Activated CD4-positive, alpha-beta memory T cell treated with anti-CD3 and anti-CD28 coated beads for 36 hours (primary cell): ENCODE results near the gene INTS6L. TPM values are rescaled to one million over a fixed set of nuclear protein-coding genes. Genes with fewer than 3 reads are reported as not detected.

Source experiments
- CTCF ChIA-PET: fragments of 350-600 bp; sonication (Branson Sonifier 250); formaldehyde crosslinking; loops from one replicate; lab custom pipeline; 2021; ENCODE audit warnings: antibody characterized with exemption, inconsistent platforms; lab: Charles Lee
- POLR2A ChIA-PET: fragments of 350-600 bp; sonication (Branson Sonifier 250); formaldehyde crosslinking; loops from one replicate; lab custom pipeline; 2021; ENCODE audit warnings: antibody characterized with exemption; lab: Charles Lee
- DNase-seq: peaks from one replicate; pipeline ENCODE4 v3.0.0-alpha.2; 2020
- H3K27ac Mint-ChIP-seq: one replicate; pipeline ENCODE4 v1.8.0; 2021; ENCODE audit warnings: mixed read lengths
- H3K27me3 Mint-ChIP-seq: one replicate; pipeline ENCODE4 v1.8.0; 2021; ENCODE audit warnings: mixed read lengths
- H3K36me3 Mint-ChIP-seq: one replicate; pipeline ENCODE4 v1.8.0; 2021; ENCODE audit warnings: mixed read lengths
- H3K4me1 Mint-ChIP-seq: one replicate; pipeline ENCODE4 v1.8.0; 2021; ENCODE audit warnings: low read depth, mixed read lengths
- H3K4me3 Mint-ChIP-seq: one replicate; pipeline ENCODE4 v1.8.0; 2021; ENCODE audit warnings: mild to moderate bottlenecking, mixed read lengths
- H3K9me3 Mint-ChIP-seq: one replicate; pipeline ENCODE4 v1.8.0; 2021; ENCODE audit warnings: mixed read lengths
- intact Hi-C: fragments of 100-400 bp; cut with micrococcal nuclease; formaldehyde crosslinking; loops from one replicate; pipeline ENCODE4 v1.15.1; 2023
- total RNA-seq, 2 experiments: library from RNA; stranded (reverse); gene quantifications; one replicate each; pipeline ENCODE4 v1.2.3, GENCODE V29; 2021

Gene INTS6L
- total RNA-seq, 2 experiments from 2014 or later, result 21.2 to 22.7 TPM

- DNase-seq, result no peak
- CTCF ChIA-PET, result no interaction called here
- intact Hi-C loops, result no loop called here
- no peaks in the 10 kb centered on the region for H3K27me3 Mint-ChIP-seq
- peaks cover 55% of the 10 kb centered on the region for H3K4me1 Mint-ChIP-seq
- H3K36me3 Mint-ChIP-seq, result peaks cover 3% of the 10 kb centered on the region
- H3K9me3 Mint-ChIP-seq, result no peaks in the 10 kb centered on the region
- H3K4me3 Mint-ChIP-seq, result no peak overlapping the region
- no peak overlapping the region for H3K27ac Mint-ChIP-seq
- POLR2A ChIA-PET, result interaction anchor here (1.1 kb wide), 1 partner anchor 10 kb away, joined by 4 read pairs; no protein-coding TSS in a partner anchor
These were observed 11.4 kb downstream of the INTS6L start for GRCh38 chrX:135531813-135532212.

GRCh38 chrX:135535077-135535940, 14.8 kb downstream of the INTS6L start:
- Mint-ChIP-seq H3K4me3 (no peak overlapping the region), H3K36me3 (peaks cover 5% of the 10 kb centered on the region), H3K4me1 (peaks cover 62% of the 10 kb centered on the region), H3K27me3 (no peaks in the 10 kb centered on the region), H3K9me3 (no peaks in the 10 kb centered on the region), H3K27ac (no peak overlapping the region)
- intact Hi-C loops, result no loop called here
- no peak for DNase-seq
- ChIA-PET POLR2A (no interaction called here), CTCF (no interaction called here)

GRCh38 chrX:135536877-135537276, 16.4 kb downstream of the INTS6L start:
- Mint-ChIP-seq H3K36me3 (peaks cover 2% of the 10 kb centered on the region), H3K27me3 (no peaks in the 10 kb centered on the region), H3K9me3 (no peaks in the 10 kb centered on the region), H3K27ac (peak overlapping the region; percentile 76), H3K4me1 (peaks cover 49% of the 10 kb centered on the region), H3K4me3 (no peak overlapping the region)
- intact Hi-C loops, result loop anchor here (1.0 kb wide), 1 partner anchor 15 kb away; no protein-coding TSS in a partner anchor
- DNase-seq, result no peak
- ChIA-PET POLR2A (no interaction called here), CTCF (interaction anchor here (0.8 to 1.1 kb wide), 2 partner anchors 19 to 52 kb away, joined by 3 read pairs; no protein-coding TSS in a partner anchor)

GRCh38 chrX:135541351-135541750, 20.9 kb downstream of the INTS6L start:
- Mint-ChIP-seq H3K27me3 (no peaks in the 10 kb centered on the region), H3K4me1 (peaks cover 46% of the 10 kb centered on the region), H3K9me3 (no peaks in the 10 kb centered on the region), H3K36me3 (peaks cover 5% of the 10 kb centered on the region), H3K4me3 (no peak overlapping the region), H3K27ac (no peak overlapping the region)
- CTCF ChIA-PET, result no interaction called here
- no peak for DNase-seq
- intact Hi-C loops, result loop anchor here (10.0 kb wide), 1 partner anchor 57 kb away; no protein-coding TSS in a partner anchor
- POLR2A ChIA-PET, result no interaction called here

- Mint-ChIP-seq H3K27ac (no peak overlapping the region), H3K4me3 (no peak overlapping the region), H3K27me3 (no peaks in the 10 kb centered on the region), H3K9me3 (no peaks in the 10 kb centered on the region), H3K36me3 (peaks cover 10% of the 10 kb centered on the region), H3K4me1 (peaks cover 32% of the 10 kb centered on the region)
- CTCF ChIA-PET, result interaction anchor here (1.5 to 2.1 kb wide), 3 partner anchors 9 to 28 kb away, joined by 3 to 6 read pairs (median 4); no protein-coding TSS in a partner anchor
- no peak for DNase-seq
- POLR2A ChIA-PET, result no interaction called here
- intact Hi-C loops, result loop anchor here (1.0 to 10.0 kb wide), 2 partner anchors 21 to 58 kb away; no protein-coding TSS in a partner anchor
These were observed 22.7 kb downstream of the INTS6L start for GRCh38 chrX:135543172-135543571.

GRCh38 chrX:135543924-135544323, 23.5 kb downstream of the INTS6L start:
- H3K36me3 Mint-ChIP-seq, result peaks cover 8% of the 10 kb centered on the region
- peak; percentile 35 for DNase-seq
- ChIA-PET CTCF (interaction anchor here (1.0 to 2.1 kb wide), 7 partner anchors 8 to 64 kb away, joined by 3 to 6 read pairs (median 3); no protein-coding TSS in a partner anchor), POLR2A (no interaction called here)
- H3K9me3 Mint-ChIP-seq, result no peaks in the 10 kb centered on the region
- no peaks in the 10 kb centered on the region for H3K27me3 Mint-ChIP-seq
- no peak overlapping the region for H3K4me3 Mint-ChIP-seq
- H3K27ac Mint-ChIP-seq, result no peak overlapping the region
- intact Hi-C loops, result loop anchor here (1.0 to 10.0 kb wide), 2 partner anchors 20 to 59 kb away; no protein-coding TSS in a partner anchor
- H3K4me1 Mint-ChIP-seq, result peaks cover 26% of the 10 kb centered on the region

- CTCF ChIA-PET, result interaction anchor here (0.8 to 2.1 kb wide), 8 partner anchors 8 to 64 kb away, joined by 3 to 6 read pairs (median 3); no protein-coding TSS in a partner anchor
- peak overlapping the region; percentile 65 for H3K27ac Mint-ChIP-seq
- no peaks in the 10 kb centered on the region for H3K9me3 Mint-ChIP-seq
- peaks cover 8% of the 10 kb centered on the region for H3K36me3 Mint-ChIP-seq
- H3K4me3 Mint-ChIP-seq, result no peak overlapping the region
- POLR2A ChIA-PET, result no interaction called here
- DNase-seq, result no peak
- intact Hi-C loops, result loop anchor here (10.0 kb wide), 1 partner anchor 60 kb away; no protein-coding TSS in a partner anchor
- no peaks in the 10 kb centered on the region for H3K27me3 Mint-ChIP-seq
- H3K4me1 Mint-ChIP-seq, result peaks cover 21% of the 10 kb centered on the region
These were observed 24.0 kb downstream of the INTS6L start for GRCh38 chrX:135544338-135544948.

- no peak overlapping the region for H3K4me3 Mint-ChIP-seq
- ChIA-PET POLR2A (no interaction called here), CTCF (no interaction called here)
- DNase-seq, result no peak
- H3K9me3 Mint-ChIP-seq, result no peaks in the 10 kb centered on the region
- peaks cover 15% of the 10 kb centered on the region for H3K36me3 Mint-ChIP-seq
- H3K4me1 Mint-ChIP-seq, result peaks cover 18% of the 10 kb centered on the region
- no peak overlapping the region for H3K27ac Mint-ChIP-seq
- no peaks in the 10 kb centered on the region for H3K27me3 Mint-ChIP-seq
- intact Hi-C loops, result loop anchor here (10.0 kb wide), 1 partner anchor 63 kb away; no protein-coding TSS in a partner anchor
These were observed 27.3 kb downstream of the INTS6L start for GRCh38 chrX:135547767-135548166.

GRCh38 chrX:135549519-135549918, 29.1 kb downstream of the INTS6L start:
- peaks cover 20% of the 10 kb centered on the region for H3K36me3 Mint-ChIP-seq
- no peaks in the 10 kb centered on the region for H3K9me3 Mint-ChIP-seq
- no peak for DNase-seq
- peaks cover under 1% of the 10 kb centered on the region for H3K4me1 Mint-ChIP-seq
- no peak overlapping the region for H3K4me3 Mint-ChIP-seq
- H3K27ac Mint-ChIP-seq, result no peak overlapping the region
- CTCF ChIA-PET, result no interaction called here
- no peaks in the 10 kb centered on the region for H3K27me3 Mint-ChIP-seq
- POLR2A ChIA-PET, result no interaction called here
- intact Hi-C loops, result loop anchor here (10.0 kb wide), 1 partner anchor 65 kb away; no protein-coding TSS in a partner anchor

GRCh38 chrX:135556055-135556454, 35.6 kb downstream of the INTS6L start:
- Mint-ChIP-seq H3K27ac (no peak overlapping the region), H3K4me3 (no peak overlapping the region), H3K9me3 (no peaks in the 10 kb centered on the region), H3K27me3 (no peaks in the 10 kb centered on the region), H3K4me1 (no peaks in the 10 kb centered on the region), H3K36me3 (peaks cover 23% of the 10 kb centered on the region)
- CTCF ChIA-PET, result no interaction called here
- POLR2A ChIA-PET, result no interaction called here
- no peak for DNase-seq
- intact Hi-C loops, result no loop called here

GRCh38 chrX:135557344-135557743, 36.9 kb downstream of the INTS6L start:
- no peak overlapping the region for H3K4me3 Mint-ChIP-seq
- ChIA-PET POLR2A (no interaction called here), CTCF (no interaction called here)
- no peak overlapping the region for H3K27ac Mint-ChIP-seq
- H3K36me3 Mint-ChIP-seq, result peaks cover 25% of the 10 kb centered on the region
- peaks cover 2% of the 10 kb centered on the region for H3K9me3 Mint-ChIP-seq
- intact Hi-C loops, result no loop called here
- H3K27me3 Mint-ChIP-seq, result no peaks in the 10 kb centered on the region
- no peaks in the 10 kb centered on the region for H3K4me1 Mint-ChIP-seq
- DNase-seq, result no peak

- intact Hi-C loops, result no loop called here
- DNase-seq, result no peak
- no peak overlapping the region for H3K4me3 Mint-ChIP-seq
- ChIA-PET POLR2A (no interaction called here), CTCF (interaction anchor here (1.1 kb wide), 1 partner anchor 47 kb away, joined by 3 read pairs; no protein-coding TSS in a partner anchor)
- no peaks in the 10 kb centered on the region for H3K27me3 Mint-ChIP-seq
- H3K27ac Mint-ChIP-seq, result no peak overlapping the region
- H3K36me3 Mint-ChIP-seq, result peaks cover 18% of the 10 kb centered on the region
- H3K9me3 Mint-ChIP-seq, result no peaks in the 10 kb centered on the region
- peaks cover 2% of the 10 kb centered on the region for H3K4me1 Mint-ChIP-seq
These were observed 52.0 kb downstream of the INTS6L start for GRCh38 chrX:135572436-135572835.
